Neural cell (in vitro differentiated cells): ENCODE measurements around the gene ATG7. TPM values are rescaled to one million over a fixed set of nuclear protein-coding genes. Genes with fewer than 3 reads are reported as not detected.

Experiments used
- H2AFZ ChIP-seq: fragments of 200-600, 300-800 bp; sonication (generic), shearing (Covaris generic); 2 replicates; pipeline ENCODE4 v1.6.0; 2014; ENCODE audit warnings: low read depth, mild to moderate bottlenecking, antibody characterized with exemption, low read length, moderate library complexity
- H3F3A ChIP-seq: fragments of 200-600 bp; shearing (Covaris generic); 2 replicates; pipeline ENCODE4 v1.6.1; 2016; ENCODE audit warnings: mild to moderate bottlenecking, moderate library complexity, mixed read lengths, antibody characterized with exemption, low read length; ENCODE audit not compliant: insufficient read depth, poor library complexity, severe bottlenecking
- H3K27ac ChIP-seq: fragments of 200-600, 300-800 bp; sonication (generic), shearing (Covaris generic); 2 replicates; pipeline ENCODE4 v1.5.1; 2014; ENCODE audit warnings: mild to moderate bottlenecking, low read length, moderate library complexity
- H3K27me3 ChIP-seq: fragments of 300-800, 200-600 bp; sonication (generic), shearing (Covaris generic); 2 replicates; pipeline ENCODE4 v1.6.0; 2014; ENCODE audit warnings: mild to moderate bottlenecking, low read depth, low read length, moderate library complexity; ENCODE audit not compliant: insufficient read depth
- H3K36me3 ChIP-seq: fragments of 300-800, 200-600 bp; sonication (generic), shearing (Covaris generic); 2 replicates; pipeline ENCODE4 v1.5.1; 2014; ENCODE audit warnings: mild to moderate bottlenecking, antibody characterized with exemption, low read length, moderate library complexity; ENCODE audit not compliant: insufficient read depth
- H3K4me2 ChIP-seq: fragments of 300-800, 200-600 bp; sonication (generic), shearing (Covaris generic); 2 replicates; pipeline ENCODE4 v1.6.0; 2014; ENCODE audit warnings: mild to moderate bottlenecking, low read length
- H3K4me3 ChIP-seq: fragments of 300-800, 200-600 bp; sonication (generic), shearing (Covaris generic); 2 replicates; pipeline ENCODE4 v1.5.1; 2014; ENCODE audit warnings: mild to moderate bottlenecking, low read length, moderate library complexity
- H3K79me2 ChIP-seq: fragments of 200-600 bp; shearing (Covaris generic); replicated peaks from 2 replicates; pipeline ENCODE4 v1.6.0; 2014; ENCODE audit warnings: mild to moderate bottlenecking, low read length, moderate library complexity; ENCODE audit not compliant: insufficient read depth
- H3K9ac ChIP-seq: fragments of 300-800, 200-600 bp; sonication (generic), shearing (Covaris generic); 2 replicates; pipeline ENCODE4 v1.6.1; 2016; ENCODE audit warnings: mild to moderate bottlenecking, low read length, mixed read lengths
- H3K9me2 ChIP-seq: fragments of 200-600 bp; shearing (Covaris generic); 2 replicates; pipeline ENCODE4 v1.6.1; 2016; ENCODE audit warnings: mild to moderate bottlenecking, low read length, mixed read lengths; ENCODE audit not compliant: insufficient read depth
- H3K9me3 ChIP-seq: fragments of 200-600, 300-800 bp; sonication (generic), shearing (Covaris generic); 2 replicates; pipeline ENCODE4 v1.6.1; 2016; ENCODE audit warnings: mild to moderate bottlenecking, mixed run types, low read length, moderate library complexity, mixed read lengths
- H4K20me1 ChIP-seq: fragments of 200-600 bp; shearing (Covaris generic); 2 replicates; pipeline ENCODE4 v1.6.1; 2016; ENCODE audit warnings: mild to moderate bottlenecking, mixed run types; ENCODE audit not compliant: insufficient read depth
- EP300 ChIP-seq: fragments of 450-650 bp; conservative IDR thresholded peaks from 2 replicates; pipeline ENCODE4 v1.6.1; 2014; ENCODE audit warnings: antibody characterized with exemption, mild to moderate bottlenecking, moderate library complexity; ENCODE audit not compliant: poor library complexity, severe bottlenecking
- EZH2 ChIP-seq: fragments of 200-600, 300-800 bp; shearing (Covaris generic), sonication (generic); IDR thresholded peaks from 2 replicates; pipeline ENCODE4 v1.6.1; 2014; ENCODE audit warnings: antibody characterized with exemption, low read length, borderline replicate concordance, mild to moderate bottlenecking; ENCODE audit not compliant: insufficient read depth, poor library complexity, severe bottlenecking
- MXI1 ChIP-seq: fragments of 450-650 bp; conservative IDR thresholded peaks from 2 replicates; pipeline ENCODE4 v1.6.1; 2014; ENCODE audit warnings: antibody characterized with exemption, mild to moderate bottlenecking; ENCODE audit not compliant: poor library complexity, severe bottlenecking
- POLR2AphosphoS5 ChIP-seq: IDR thresholded peaks from 2 replicates; pipeline ENCODE4 v1.6.1; 2012
- RAD21 ChIP-seq: fragments of 450-650 bp; conservative IDR thresholded peaks from 2 replicates; pipeline ENCODE4 v1.6.1; 2014; ENCODE audit warnings: antibody characterized with exemption, mild to moderate bottlenecking, moderate library complexity
- SMC3 ChIP-seq: fragments of 450-650 bp; conservative IDR thresholded peaks from 2 replicates; pipeline ENCODE4 v1.6.1; 2014; ENCODE audit warnings: antibody characterized with exemption, mild to moderate bottlenecking, moderate library complexity; ENCODE audit not compliant: poor library complexity
- TAF1 ChIP-seq: IDR thresholded peaks from 2 replicates; pipeline ENCODE4 v1.6.1; 2012; ENCODE audit warnings: low read depth
- polyA plus RNA-seq: library from polyadenylated mRNA; depleted of rRNA; stranded (reverse); fragments of >200 nt; gene quantifications from 2 replicates; pipeline ENCODE4 v1.2.3, GENCODE V29; 2014
- TF ChIP-seq, protein P1 (sequence below): IDR thresholded peaks from 2 replicates; pipeline ENCODE4 v1.6.1; 2012; ENCODE audit warnings: borderline replicate concordance
- TF ChIP-seq, protein P2 (sequence below): fragments of 450-650 bp; IDR thresholded peaks from 2 replicates; pipeline ENCODE4 v1.5.1; 2014; ENCODE audit warnings: antibody characterized with exemption, mild to moderate bottlenecking, moderate library complexity; ENCODE audit not compliant: poor library complexity, severe bottlenecking

The ATG7 gene
- polyA plus RNA-seq, 1 donor from 2014 or later = 28.8 TPM

DNA sequence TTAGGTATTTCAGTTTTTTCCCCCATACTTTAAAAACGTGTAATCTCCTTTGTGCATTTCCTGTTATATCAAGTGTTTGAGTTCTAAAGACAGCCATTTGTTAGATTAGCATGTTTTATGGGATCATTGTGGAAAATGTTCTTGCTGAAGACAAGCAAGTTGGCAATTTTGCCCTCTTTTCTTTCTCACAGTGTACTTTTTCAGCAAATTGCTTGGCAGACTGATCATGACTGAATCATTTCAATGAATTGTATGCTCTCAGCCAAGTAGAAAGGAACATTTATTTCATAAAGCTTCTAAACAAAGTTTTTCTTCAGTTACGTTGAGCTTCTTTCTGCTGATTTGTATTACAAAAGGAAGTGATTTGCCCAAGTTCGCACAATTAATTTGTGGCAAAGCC is 51.6 kb downstream of the ATG7 start:
- Histone ChIP-seq H3K4me2 (no peak overlapping the region), H3K4me3 (no peak overlapping the region), H3F3A (no peaks in the 10 kb centered on the region), H4K20me1 (no peaks in the 10 kb centered on the region), H3K27me3 (no peaks in the 10 kb centered on the region), H3K9me3 (no peaks in the 10 kb centered on the region), H3K36me3 (no peaks in the 10 kb centered on the region), H3K9me2 (no peaks in the 10 kb centered on the region), H2AFZ (no peak overlapping the region), H3K9ac (no peak overlapping the region), H3K79me2 (no peaks in the 10 kb centered on the region), H3K27ac (no peak overlapping the region)
- TF ChIP-seq RAD21 (no peak), EP300 (peak; percentile 23)

GRCh38 chr3:11327619-11328018 is 55.4 kb downstream of the ATG7 start:
- H3K4me2 ChIP-seq = no peak overlapping the region
- H3K27ac ChIP-seq = no peak overlapping the region
- no peak for TF ChIP-seq EP300
- TF ChIP-seq, protein P1, sequence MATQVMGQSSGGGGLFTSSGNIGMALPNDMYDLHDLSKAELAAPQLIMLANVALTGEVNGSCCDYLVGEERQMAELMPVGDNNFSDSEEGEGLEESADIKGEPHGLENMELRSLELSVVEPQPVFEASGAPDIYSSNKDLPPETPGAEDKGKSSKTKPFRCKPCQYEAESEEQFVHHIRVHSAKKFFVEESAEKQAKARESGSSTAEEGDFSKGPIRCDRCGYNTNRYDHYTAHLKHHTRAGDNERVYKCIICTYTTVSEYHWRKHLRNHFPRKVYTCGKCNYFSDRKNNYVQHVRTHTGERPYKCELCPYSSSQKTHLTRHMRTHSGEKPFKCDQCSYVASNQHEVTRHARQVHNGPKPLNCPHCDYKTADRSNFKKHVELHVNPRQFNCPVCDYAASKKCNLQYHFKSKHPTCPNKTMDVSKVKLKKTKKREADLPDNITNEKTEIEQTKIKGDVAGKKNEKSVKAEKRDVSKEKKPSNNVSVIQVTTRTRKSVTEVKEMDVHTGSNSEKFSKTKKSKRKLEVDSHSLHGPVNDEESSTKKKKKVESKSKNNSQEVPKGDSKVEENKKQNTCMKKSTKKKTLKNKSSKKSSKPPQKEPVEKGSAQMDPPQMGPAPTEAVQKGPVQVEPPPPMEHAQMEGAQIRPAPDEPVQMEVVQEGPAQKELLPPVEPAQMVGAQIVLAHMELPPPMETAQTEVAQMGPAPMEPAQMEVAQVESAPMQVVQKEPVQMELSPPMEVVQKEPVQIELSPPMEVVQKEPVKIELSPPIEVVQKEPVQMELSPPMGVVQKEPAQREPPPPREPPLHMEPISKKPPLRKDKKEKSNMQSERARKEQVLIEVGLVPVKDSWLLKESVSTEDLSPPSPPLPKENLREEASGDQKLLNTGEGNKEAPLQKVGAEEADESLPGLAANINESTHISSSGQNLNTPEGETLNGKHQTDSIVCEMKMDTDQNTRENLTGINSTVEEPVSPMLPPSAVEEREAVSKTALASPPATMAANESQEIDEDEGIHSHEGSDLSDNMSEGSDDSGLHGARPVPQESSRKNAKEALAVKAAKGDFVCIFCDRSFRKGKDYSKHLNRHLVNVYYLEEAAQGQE = no peak
- TF ChIP-seq, protein P2, sequence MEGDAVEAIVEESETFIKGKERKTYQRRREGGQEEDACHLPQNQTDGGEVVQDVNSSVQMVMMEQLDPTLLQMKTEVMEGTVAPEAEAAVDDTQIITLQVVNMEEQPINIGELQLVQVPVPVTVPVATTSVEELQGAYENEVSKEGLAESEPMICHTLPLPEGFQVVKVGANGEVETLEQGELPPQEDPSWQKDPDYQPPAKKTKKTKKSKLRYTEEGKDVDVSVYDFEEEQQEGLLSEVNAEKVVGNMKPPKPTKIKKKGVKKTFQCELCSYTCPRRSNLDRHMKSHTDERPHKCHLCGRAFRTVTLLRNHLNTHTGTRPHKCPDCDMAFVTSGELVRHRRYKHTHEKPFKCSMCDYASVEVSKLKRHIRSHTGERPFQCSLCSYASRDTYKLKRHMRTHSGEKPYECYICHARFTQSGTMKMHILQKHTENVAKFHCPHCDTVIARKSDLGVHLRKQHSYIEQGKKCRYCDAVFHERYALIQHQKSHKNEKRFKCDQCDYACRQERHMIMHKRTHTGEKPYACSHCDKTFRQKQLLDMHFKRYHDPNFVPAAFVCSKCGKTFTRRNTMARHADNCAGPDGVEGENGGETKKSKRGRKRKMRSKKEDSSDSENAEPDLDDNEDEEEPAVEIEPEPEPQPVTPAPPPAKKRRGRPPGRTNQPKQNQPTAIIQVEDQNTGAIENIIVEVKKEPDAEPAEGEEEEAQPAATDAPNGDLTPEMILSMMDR = no peak
- no peak for TF ChIP-seq POLR2AphosphoS5
- H3K9me2 ChIP-seq = no peaks in the 10 kb centered on the region
- H2AFZ ChIP-seq = no peak overlapping the region
- H3K4me3 ChIP-seq = no peak overlapping the region
- no peaks in the 10 kb centered on the region for H4K20me1 ChIP-seq
- H3K36me3 ChIP-seq = no peaks in the 10 kb centered on the region
- no peaks in the 10 kb centered on the region for H3K79me2 ChIP-seq
- no peak overlapping the region for H3K9ac ChIP-seq
- no peaks in the 10 kb centered on the region for H3K27me3 ChIP-seq
- H3F3A ChIP-seq = no peaks in the 10 kb centered on the region
- H3K9me3 ChIP-seq = no peaks in the 10 kb centered on the region

- no peaks in the 10 kb centered on the region for H3K27me3 ChIP-seq
- no peaks in the 10 kb centered on the region for H3K9me2 ChIP-seq
- no peaks in the 10 kb centered on the region for H3K9me3 ChIP-seq
- H4K20me1 ChIP-seq = no peaks in the 10 kb centered on the region
- H3K36me3 ChIP-seq = no peaks in the 10 kb centered on the region
- H3F3A ChIP-seq = no peaks in the 10 kb centered on the region
- H3K27ac ChIP-seq = no peak overlapping the region
- H3K9ac ChIP-seq = no peak overlapping the region
- no peaks in the 10 kb centered on the region for H3K79me2 ChIP-seq
- no peak for TF ChIP-seq POLR2AphosphoS5
- TF ChIP-seq EP300 = no peak
- no peak for TF ChIP-seq SMC3
- no peak for TF ChIP-seq MXI1
- TF ChIP-seq EZH2 = no peak
- TF ChIP-seq, protein P1 = no peak
- TF ChIP-seq, protein P2 = no peak
- TF ChIP-seq RAD21 = no peak
- no peak for TF ChIP-seq TAF1
- no peak overlapping the region for H3K4me3 ChIP-seq
- H2AFZ ChIP-seq = no peak overlapping the region
- H3K4me2 ChIP-seq = no peak overlapping the region
These were observed 56.2 kb downstream of the ATG7 start for GRCh38 chr3:11328196-11328945.
